ENCODE results near the gene UBA5.
A peak's percentile ranks its signal among the peaks of the same experiment; 100 is the strongest.
"Not testable (repeated sequence)": the region's sequence is repeated elsewhere in the genome, so short reads cannot be mapped to it uniquely, and the experiment has no call there.

The UBA5 gene

GRCh38 chr3:132637590-132637989 is 22.5 kb upstream of the UBA5 start:
- TF ChIP-seq CTCF (IDR thresholded peaks at IDR 0.05; ENCODE audit: insufficient read depth, low read depth, low read length, missing control alignments), result no peak
- DNase-seq (ENCODE audit: low read depth), result no peak
- H3K4me3 ChIP-seq (ENCODE audit: low read depth, low read length), result no peak overlapping the region

- DNase-seq (ENCODE audit: low read depth), result no peak
- TF ChIP-seq CTCF (IDR thresholded peaks at IDR 0.05; ENCODE audit: insufficient read depth, low read depth, low read length, missing control alignments), result no peak
- H3K4me3 ChIP-seq (ENCODE audit: low read depth, low read length), result no peak overlapping the region
Observed at GRCh38 chr3:132638706-132639105, 21.4 kb upstream of the UBA5 start.

- not testable (repeated sequence) for H3K4me3 ChIP-seq (ENCODE audit: low read depth, low read length); DNase-seq (ENCODE audit: low read depth)
Observed at GRCh38 chr3:132641427-132641826, 18.7 kb upstream of the UBA5 start.

GRCh38 chr3:132641837-132642538 is 18.1 kb upstream of the UBA5 start:
- peak; percentile 51 for DNase-seq (ENCODE audit: low read depth)
- H3K4me3 ChIP-seq (ENCODE audit: low read depth, low read length), result no peak overlapping the region
- peak; percentile 48 for TF ChIP-seq CTCF (IDR thresholded peaks at IDR 0.05; ENCODE audit: insufficient read depth, low read depth, low read length, missing control alignments)

GRCh38 chr3:132642539-132642847 is 17.6 kb upstream of the UBA5 start:
- no peak for TF ChIP-seq CTCF (IDR thresholded peaks at IDR 0.05; ENCODE audit: insufficient read depth, low read depth, low read length, missing control alignments)
- H3K4me3 ChIP-seq (ENCODE audit: low read depth, low read length), result no peak overlapping the region

GRCh38 chr3:132643366-132643765 is 16.8 kb upstream of the UBA5 start:
- no peak for TF ChIP-seq CTCF (IDR thresholded peaks at IDR 0.05; ENCODE audit: insufficient read depth, low read depth, low read length, missing control alignments)
- H3K4me3 ChIP-seq (ENCODE audit: low read depth, low read length), result no peak overlapping the region
- no peak for DNase-seq (ENCODE audit: low read depth)

More at GRCh38 chr3:132642539-132642847, 17.6 kb upstream of the UBA5 start:
- DNase-seq (ENCODE audit: low read depth), result no peak

GRCh38 chr3:132645058-132645457 is 15.1 kb upstream of the UBA5 start:
- no peak for DNase-seq (ENCODE audit: low read depth)
- TF ChIP-seq CTCF (IDR thresholded peaks at IDR 0.05; ENCODE audit: insufficient read depth, low read depth, low read length, missing control alignments), result no peak
- no peak overlapping the region for H3K4me3 ChIP-seq (ENCODE audit: low read depth, low read length)

All from GM12865 (cell line).